HepG2 (cell line): ENCODE data around the gene HOXC9. TPM values are rescaled to one million over a fixed set of nuclear protein-coding genes. Genes with fewer than 3 reads are reported as not detected.

ENCODE experiments used
- ATAC-seq: fragments of 200-7000 bp; cut with Tn5 transposase; 3 replicates; pipeline ENCODE4 v1.9.1; 2020; ENCODE audit warnings: mild to moderate bottlenecking, moderate library complexity
- BruUV-seq: library from RNA; stranded (reverse); fragments of 400-500 nt; replicated peaks from 2 replicates; lab custom pipeline; 2021; lab: Mats Ljungman, UMichigan
- CTCF ChIA-PET: fragments of 300-600 bp; formaldehyde crosslinking; extraction: SDS; loops from one replicate; lab custom pipeline; 2021; ENCODE audit warnings: low total read pairs, inconsistent platforms, low intra/inter-chr PET ratio; lab: Yijun Ruan, JAX
- POLR2A ChIA-PET: fragments of 350-600 bp; sonication (Branson Sonifier 250); formaldehyde crosslinking; loops from one replicate; lab custom pipeline; 2020; ENCODE audit warnings: antibody characterized with exemption, inconsistent platforms; lab: Yijun Ruan, JAX
- DNase-seq: peaks from one replicate; pipeline ENCODE4 v3.0.0-alpha.2; 2015; ENCODE audit warnings: low spot score
- FAIRE-seq: peaks from 3 replicates; lab custom pipeline; 2011; peaks lifted over from hg19 to GRCh38; lab: Jason Lieb, UNC
- H2AFZ ChIP-seq: one replicate; pipeline ENCODE4 v1.6.1; 2011; ENCODE audit warnings: low read length, inconsistent platforms
- H3K27ac ChIP-seq: fragments of 300-600 bp; 3 replicates; pipeline ENCODE4 v1.8.0; 2011; ENCODE audit warnings: mixed run types, mild to moderate bottlenecking, mixed read lengths, low read length, inconsistent platforms; ENCODE audit not compliant: insufficient read depth; ENCODE audit errors: extremely low read length
- H3K27me3 ChIP-seq, 2 experiments: fragments of 200-600 bp in 1 of 2; 2 replicates in 1 of 2; 3 replicates in 1 of 2; pipeline versions ENCODE4 v1.6.0 to v1.8.0; 2011; ENCODE audit warnings: low read length in 2 of 2, mild to moderate bottlenecking in 2 of 2, moderate library complexity in 2 of 2, inconsistent platforms in 1 of 2; ENCODE audit not compliant: insufficient read depth in 2 of 2, control insufficient read depth in 1 of 2
- H3K36me3 ChIP-seq, 2 experiments: fragments of 200-600 bp in 1 of 2; replicated peaks in 1 of 2; 2 replicates in 1 of 2; 3 replicates in 1 of 2; pipeline versions ENCODE4 v1.5.1 to v1.8.0; 2011; ENCODE audit warnings: low read length in 2 of 2, inconsistent platforms in 1 of 2; ENCODE audit not compliant: insufficient read depth in 2 of 2, control insufficient read depth in 1 of 2
- H3K4me1 ChIP-seq: 2 replicates; pipeline ENCODE4 v1.5.1; 2012; ENCODE audit warnings: low read length, inconsistent platforms; ENCODE audit not compliant: insufficient read depth
- H3K4me2 ChIP-seq: 2 replicates; pipeline ENCODE4 v1.6.0; 2011; ENCODE audit warnings: low read depth, low read length, inconsistent platforms
- H3K4me3 ChIP-seq, 3 experiments: fragments of 200-600 bp in 1 of 3; sonication (generic), shearing (Covaris generic) in 1 of 3; replicated peaks in 1 of 3; 2 replicates each; pipeline ENCODE4 v1.5.1; 2011 to 2016; ENCODE audit warnings: low read length in 3 of 3, inconsistent platforms in 2 of 3, low read depth in 2 of 3, mild to moderate bottlenecking in 2 of 3, control low read depth in 1 of 3, mixed read lengths in 1 of 3; ENCODE audit not compliant: insufficient read depth in 1 of 3
- H3K79me2 ChIP-seq: one replicate; pipeline ENCODE4 v1.6.1; 2011; ENCODE audit warnings: low read length, inconsistent platforms; ENCODE audit not compliant: insufficient read depth
- H3K9ac ChIP-seq: 2 replicates; pipeline ENCODE4 v1.6.0; 2011; ENCODE audit warnings: mild to moderate bottlenecking, low read depth, low read length, inconsistent platforms; ENCODE audit not compliant: insufficient read depth
- H3K9me3 ChIP-seq: 2 replicates; pipeline ENCODE4 v1.5.1; 2012; ENCODE audit warnings: mild to moderate bottlenecking, low read length
- H4K20me1 ChIP-seq: 2 replicates; pipeline ENCODE4 v1.6.0; 2011; ENCODE audit warnings: inconsistent platforms, mild to moderate bottlenecking, low read length, moderate library complexity; ENCODE audit not compliant: insufficient read depth
- ARHGAP35 ChIP-seq: sonication (generic); formaldehyde crosslinking; IDR thresholded peaks from 2 replicates; pipeline ENCODE4 v1.9.0; 2022; ENCODE audit warnings: mild to moderate bottlenecking, inconsistent platforms, moderate library complexity, missing genetic modification reagents, borderline replicate concordance
- CC2D1A ChIP-seq: sonication (generic); formaldehyde crosslinking; IDR thresholded peaks from 2 replicates; pipeline ENCODE4 v1.8.1; 2023; ENCODE audit warnings: mild to moderate bottlenecking, missing genetic modification reagents
- KDM1A ChIP-seq: IDR thresholded peaks from 2 replicates; pipeline ENCODE4 v1.6.1; 2016; ENCODE audit warnings: missing compliant biosample characterization
- SRSF1 ChIP-seq: fragments of 200-400 bp; formaldehyde crosslinking; optimal IDR thresholded peaks from 2 replicates; pipeline ENCODE3; 2017; ENCODE audit warnings: mild to moderate bottlenecking, low read depth, low read length, moderate library complexity
- WGBS: methylation state at CpG from one replicate; pipeline ENCODE4 v1.1.6; 2017; ENCODE audit warnings: low lambda C conversion rate; 5-methylcytosine and 5-hydroxymethylcytosine counted together
- in situ Hi-C: cut with HindIII; loops from 2 replicates; pipeline ENCODE4 v1.10.0; 2017; ENCODE audit warnings: low pct_unique_long_range_greater_than_20kb; ENCODE audit not compliant: extremely low pct_ligation_motif_present
- intact Hi-C: fragments of 100-400 bp; cut with micrococcal nuclease; formaldehyde crosslinking; loops from one replicate; pipeline ENCODE4 v1.10.0; 2022; ENCODE audit not compliant: unreplicated experiment
- polyA plus RNA-seq, 8 experiments: library from polyadenylated mRNA; depleted of rRNA in 3 of 8; stranded (reverse) in 7 of 8; unstranded in 1 of 8; fragments of >200 nt; fragmentation: Illumina TruSeq in 4 of 8; extraction: Trizol in 4 of 8; gene quantifications; 2 replicates each; pipeline versions ENCODE4 v1.2.1 to v1.2.3, GENCODE V29; 2011 to 2016; ENCODE audit warnings: low read depth in 4 of 8, missing spikeins in 1 of 8, mixed read lengths in 1 of 8; ENCODE audit not compliant: insufficient read depth in 1 of 8
- total RNA-seq, 5 experiments: library from RNA; depleted of rRNA; stranded (reverse); fragments of >200 nt; fragmentation: Illumina TruSeq; extraction: Trizol; gene quantifications; 2 replicates each; pipeline ENCODE4 v1.2.3, GENCODE V29; 2016; ENCODE audit warnings: low read depth in 1 of 5
- TF ChIP-seq, protein P1 (sequence below), 2 experiments: fragments of 450-650 bp in 1 of 2; sonication (generic) in 1 of 2; formaldehyde crosslinking in 1 of 2; IDR thresholded peaks; 2 replicates each; pipeline versions ENCODE4 v1.6.1 to v1.8.0; 2016 to 2022; ENCODE audit warnings: antibody characterized with exemption in 1 of 2, mild to moderate bottlenecking in 1 of 2, missing genetic modification reagents in 1 of 2
- TF ChIP-seq, protein P2 (sequence below): sonication (generic); formaldehyde crosslinking; IDR thresholded peaks from 2 replicates; pipeline ENCODE4 v1.4.0; 2020; ENCODE audit warnings: missing genetic modification reagents

Gene HOXC9
- total and polyA plus RNA-seq, 2 of the 13 experiments (the other 11 are each of a cell fraction or from before 2014, with no cell fraction given): 0.11 to 1.1 TPM

DNA sequence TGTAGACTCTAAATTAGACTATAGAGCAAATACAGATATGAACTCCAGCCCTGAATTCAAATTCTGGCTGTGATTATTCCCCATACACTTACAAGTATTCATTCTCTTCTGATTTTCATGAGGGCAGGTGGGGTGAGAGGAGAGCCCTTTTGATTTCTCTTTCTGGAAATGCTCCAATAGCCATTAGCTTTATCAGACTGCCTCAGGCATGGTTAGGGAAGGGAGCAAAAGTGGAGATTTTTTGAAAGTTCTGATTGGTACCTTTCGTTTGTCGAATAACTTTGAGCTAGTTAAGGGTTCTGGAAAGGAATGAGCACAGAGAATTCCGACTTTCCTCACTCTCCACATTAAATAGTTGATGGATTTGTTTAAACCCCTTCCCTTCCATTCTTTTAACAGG is 40.7 kb downstream of the HOXC9 start:
- BruUV-seq: no TSS peak
- Histone ChIP-seq H3K4me3 (no peak overlapping the region), H3K27me3 (peaks cover 8 to 52% of the 10 kb centered on the region in 2 experiments), H3K4me1 (no peaks in the 10 kb centered on the region), H3K27ac (no peak overlapping the region), H3K9ac (no peak overlapping the region), H3K9me3 (no peaks in the 10 kb centered on the region), H3K36me3 (no peaks in the 10 kb centered on the region), H4K20me1 (no peaks in the 10 kb centered on the region), H3K79me2 (no peaks in the 10 kb centered on the region), H3K4me2 (no peak overlapping the region), H2AFZ (no peak overlapping the region)
- no peak for FAIRE-seq
- in situ Hi-C loops: no loop called here
- ChIA-PET CTCF (no interaction called here), POLR2A (no interaction called here)
- no peak for ATAC-seq
- intact Hi-C loops: no loop called here
- WGBS: 9% methylated on average over 3 of the region's 3 CpGs
- no peak for DNase-seq
- TF ChIP-seq KDM1A: no peak

DNA sequence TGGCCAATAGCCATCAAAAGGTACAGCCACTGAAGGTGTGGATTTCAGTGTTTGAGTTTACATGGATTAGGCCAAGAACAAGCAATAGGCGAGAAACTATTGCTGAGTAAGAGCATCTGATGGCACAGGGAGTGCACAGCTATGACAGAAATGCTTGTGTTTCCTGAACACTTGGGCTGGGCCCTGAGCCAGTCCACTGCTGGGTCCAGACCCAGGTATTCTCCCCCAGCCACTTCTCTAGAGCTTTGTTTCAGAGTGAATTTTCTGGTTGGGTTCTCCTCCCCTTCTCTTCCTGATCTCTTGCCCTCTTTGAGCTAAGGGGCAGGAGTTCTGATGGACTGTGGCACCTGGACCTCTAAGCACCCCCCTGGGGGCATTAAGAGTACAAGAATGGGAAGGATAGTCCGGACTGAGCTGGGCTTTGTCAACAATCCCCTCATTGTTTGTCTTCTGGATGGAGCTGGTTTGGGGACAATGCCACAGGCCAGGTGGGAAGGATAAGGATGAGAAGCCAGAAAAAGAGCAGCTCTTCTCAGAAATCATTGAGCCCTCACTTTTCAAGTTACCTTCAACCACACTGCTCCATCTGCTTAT is 41.2 kb downstream of the HOXC9 start:
- H3K4me1 ChIP-seq: no peaks in the 10 kb centered on the region
- TF ChIP-seq SRSF1: no peak
- TF ChIP-seq, protein P1, sequence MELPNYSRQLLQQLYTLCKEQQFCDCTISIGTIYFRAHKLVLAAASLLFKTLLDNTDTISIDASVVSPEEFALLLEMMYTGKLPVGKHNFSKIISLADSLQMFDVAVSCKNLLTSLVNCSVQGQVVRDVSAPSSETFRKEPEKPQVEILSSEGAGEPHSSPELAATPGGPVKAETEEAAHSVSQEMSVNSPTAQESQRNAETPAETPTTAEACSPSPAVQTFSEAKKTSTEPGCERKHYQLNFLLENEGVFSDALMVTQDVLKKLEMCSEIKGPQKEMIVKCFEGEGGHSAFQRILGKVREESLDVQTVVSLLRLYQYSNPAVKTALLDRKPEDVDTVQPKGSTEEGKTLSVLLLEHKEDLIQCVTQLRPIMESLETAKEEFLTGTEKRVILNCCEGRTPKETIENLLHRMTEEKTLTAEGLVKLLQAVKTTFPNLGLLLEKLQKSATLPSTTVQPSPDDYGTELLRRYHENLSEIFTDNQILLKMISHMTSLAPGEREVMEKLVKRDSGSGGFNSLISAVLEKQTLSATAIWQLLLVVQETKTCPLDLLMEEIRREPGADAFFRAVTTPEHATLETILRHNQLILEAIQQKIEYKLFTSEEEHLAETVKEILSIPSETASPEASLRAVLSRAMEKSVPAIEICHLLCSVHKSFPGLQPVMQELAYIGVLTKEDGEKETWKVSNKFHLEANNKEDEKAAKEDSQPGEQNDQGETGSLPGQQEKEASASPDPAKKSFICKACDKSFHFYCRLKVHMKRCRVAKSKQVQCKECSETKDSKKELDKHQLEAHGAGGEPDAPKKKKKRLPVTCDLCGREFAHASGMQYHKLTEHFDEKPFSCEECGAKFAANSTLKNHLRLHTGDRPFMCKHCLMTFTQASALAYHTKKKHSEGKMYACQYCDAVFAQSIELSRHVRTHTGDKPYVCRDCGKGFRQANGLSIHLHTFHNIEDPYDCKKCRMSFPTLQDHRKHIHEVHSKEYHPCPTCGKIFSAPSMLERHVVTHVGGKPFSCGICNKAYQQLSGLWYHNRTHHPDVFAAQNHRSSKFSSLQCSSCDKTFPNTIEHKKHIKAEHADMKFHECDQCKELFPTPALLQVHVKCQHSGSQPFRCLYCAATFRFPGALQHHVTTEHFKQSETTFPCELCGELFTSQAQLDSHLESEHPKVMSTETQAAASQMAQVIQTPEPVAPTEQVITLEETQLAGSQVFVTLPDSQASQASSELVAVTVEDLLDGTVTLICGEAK (IDR thresholded peaks at IDR 0.05): no peak
- TF ChIP-seq, protein P1 (CRISPR knock-in tag; IDR thresholded peaks at IDR 0.05): no peak
- TF ChIP-seq, protein P2, sequence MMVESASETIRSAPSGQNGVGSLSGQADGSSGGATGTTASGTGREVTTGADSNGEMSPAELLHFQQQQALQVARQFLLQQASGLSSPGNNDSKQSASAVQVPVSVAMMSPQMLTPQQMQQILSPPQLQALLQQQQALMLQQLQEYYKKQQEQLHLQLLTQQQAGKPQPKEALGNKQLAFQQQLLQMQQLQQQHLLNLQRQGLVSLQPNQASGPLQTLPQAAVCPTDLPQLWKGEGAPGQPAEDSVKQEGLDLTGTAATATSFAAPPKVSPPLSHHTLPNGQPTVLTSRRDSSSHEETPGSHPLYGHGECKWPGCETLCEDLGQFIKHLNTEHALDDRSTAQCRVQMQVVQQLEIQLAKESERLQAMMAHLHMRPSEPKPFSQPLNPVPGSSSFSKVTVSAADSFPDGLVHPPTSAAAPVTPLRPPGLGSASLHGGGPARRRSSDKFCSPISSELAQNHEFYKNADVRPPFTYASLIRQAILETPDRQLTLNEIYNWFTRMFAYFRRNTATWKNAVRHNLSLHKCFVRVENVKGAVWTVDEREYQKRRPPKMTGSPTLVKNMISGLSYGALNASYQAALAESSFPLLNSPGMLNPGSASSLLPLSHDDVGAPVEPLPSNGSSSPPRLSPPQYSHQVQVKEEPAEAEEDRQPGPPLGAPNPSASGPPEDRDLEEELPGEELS (CRISPR knock-in tag): no peak
- no peak for TF ChIP-seq CC2D1A (CRISPR knock-in tag)
- no peak for TF ChIP-seq ARHGAP35 (CRISPR knock-in tag)

More for the DNA sequence above, 41.2 kb downstream of the HOXC9 start:
- Histone ChIP-seq H3K4me3 (no peak overlapping the region), H3K27me3 (peaks cover 10 to 56% of the 10 kb centered on the region in 2 experiments), H3K27ac (no peak overlapping the region), H3K79me2 (no peaks in the 10 kb centered on the region), H4K20me1 (no peaks in the 10 kb centered on the region), H3K9ac (no peak overlapping the region), H2AFZ (no peak overlapping the region), H3K9me3 (no peaks in the 10 kb centered on the region), H3K4me2 (no peak overlapping the region), H3K36me3 (no peaks in the 10 kb centered on the region)
- ChIA-PET CTCF (no interaction called here), POLR2A (no interaction called here)
- DNase-seq (no peak), ATAC-seq (no peak), FAIRE-seq (no peak)
- in situ Hi-C loops: no loop called here
- 5% methylated on average over 2 of the region's 2 CpGs for WGBS
- no TSS peak for BruUV-seq
- intact Hi-C loops: no loop called here
